Measurements from ENCODE around the gene PLCG2.
"Not testable (repeated sequence)": the region's sequence is repeated elsewhere in the genome, so short reads cannot be mapped to it uniquely, and the experiment has no call there.

The PLCG2 gene

GRCh38 chr16:81877490-81877889, 98.4 kb downstream of the PLCG2 start:
- not testable (repeated sequence) for DNase-seq (ENCODE audit: low read depth in 3 of 3)

GRCh38 chr16:81878529-81878928, 99.4 kb downstream of the PLCG2 start:
- DNase-seq (ENCODE audit: low read depth in 3 of 3): no peak

- DNase-seq (ENCODE audit: low read depth in 3 of 3): no peak
Measured at GRCh38 chr16:81879625-81880024, 100.5 kb downstream of the PLCG2 start.

- no peak for DNase-seq (ENCODE audit: low read depth in 3 of 3)
Measured at GRCh38 chr16:81880816-81881215, 101.7 kb downstream of the PLCG2 start.

- no peak for DNase-seq (ENCODE audit: low read depth in 3 of 3)
Measured at GRCh38 chr16:81881228-81881627, 102.1 kb downstream of the PLCG2 start.

GRCh38 chr16:81882559-81882958, 103.5 kb downstream of the PLCG2 start:
- no peak for DNase-seq (ENCODE audit: low read depth in 3 of 3)

GRCh38 chr16:81883235-81883634, 104.1 kb downstream of the PLCG2 start:
- no peak for DNase-seq (ENCODE audit: low read depth in 3 of 3)

GRCh38 chr16:81885976-81886586, 107.0 kb downstream of the PLCG2 start:
- no peak for DNase-seq (ENCODE audit: low read depth in 3 of 3)

- no peak for DNase-seq (ENCODE audit: low read depth in 3 of 3)
Measured at GRCh38 chr16:81888520-81889394, 109.7 kb downstream of the PLCG2 start.

GRCh38 chr16:81891736-81892364, 112.8 kb downstream of the PLCG2 start:
- DNase-seq (ENCODE audit: low read depth in 3 of 3): no peak

GRCh38 chr16:81894592-81894991, 115.5 kb downstream of the PLCG2 start:
- DNase-seq (ENCODE audit: low read depth in 3 of 3): no peak

- DNase-seq (ENCODE audit: low read depth in 3 of 3): no peak
Measured at GRCh38 chr16:81896902-81897301, 117.8 kb downstream of the PLCG2 start.

- no peak for DNase-seq (ENCODE audit: low read depth in 3 of 3)
Measured at GRCh38 chr16:81899601-81900000, 120.5 kb downstream of the PLCG2 start.

- DNase-seq (ENCODE audit: low read depth in 3 of 3): no peak
Measured at GRCh38 chr16:81900014-81900413, 120.9 kb downstream of the PLCG2 start.

- DNase-seq (ENCODE audit: low read depth in 3 of 3): no peak
Measured at GRCh38 chr16:81900456-81900855, 121.4 kb downstream of the PLCG2 start.

- no peak for DNase-seq (ENCODE audit: low read depth in 3 of 3)
Measured at GRCh38 chr16:81901484-81901883, 122.4 kb downstream of the PLCG2 start.

- no peak for DNase-seq (ENCODE audit: low read depth in 3 of 3)
Measured at GRCh38 chr16:81902025-81902424, 122.9 kb downstream of the PLCG2 start.

- DNase-seq (ENCODE audit: low read depth in 3 of 3): no peak
Measured at GRCh38 chr16:81904320-81904719, 125.2 kb downstream of the PLCG2 start.

- DNase-seq (ENCODE audit: low read depth in 3 of 3): no peak
Measured at GRCh38 chr16:81905277-81905676, 126.2 kb downstream of the PLCG2 start.

GRCh38 chr16:81907681-81908080, 128.6 kb downstream of the PLCG2 start:
- DNase-seq (ENCODE audit: low read depth in 3 of 3): no peak

- DNase-seq (ENCODE audit: low read depth in 3 of 3): no peak
Measured at GRCh38 chr16:81908466-81909262, 129.6 kb downstream of the PLCG2 start.

GRCh38 chr16:81910366-81910885, 131.3 kb downstream of the PLCG2 start:
- no peak for DNase-seq (ENCODE audit: low read depth in 3 of 3)

Measured in stimulated activated CD4-positive, alpha-beta T cell treated with anti-CD3 and anti-CD28 coated beads, TNF-alpha, amount 100 ng/mL, for 24 hours (primary cell).